ENCODE data around the gene TBCD. TPM values are rescaled to one million over a fixed set of nuclear protein-coding genes. Genes with fewer than 3 reads are reported as not detected.

The TBCD gene
- total and polyA plus RNA-seq, 8 donors: 28.7 to 161 (median 40.0) TPM

DNA sequence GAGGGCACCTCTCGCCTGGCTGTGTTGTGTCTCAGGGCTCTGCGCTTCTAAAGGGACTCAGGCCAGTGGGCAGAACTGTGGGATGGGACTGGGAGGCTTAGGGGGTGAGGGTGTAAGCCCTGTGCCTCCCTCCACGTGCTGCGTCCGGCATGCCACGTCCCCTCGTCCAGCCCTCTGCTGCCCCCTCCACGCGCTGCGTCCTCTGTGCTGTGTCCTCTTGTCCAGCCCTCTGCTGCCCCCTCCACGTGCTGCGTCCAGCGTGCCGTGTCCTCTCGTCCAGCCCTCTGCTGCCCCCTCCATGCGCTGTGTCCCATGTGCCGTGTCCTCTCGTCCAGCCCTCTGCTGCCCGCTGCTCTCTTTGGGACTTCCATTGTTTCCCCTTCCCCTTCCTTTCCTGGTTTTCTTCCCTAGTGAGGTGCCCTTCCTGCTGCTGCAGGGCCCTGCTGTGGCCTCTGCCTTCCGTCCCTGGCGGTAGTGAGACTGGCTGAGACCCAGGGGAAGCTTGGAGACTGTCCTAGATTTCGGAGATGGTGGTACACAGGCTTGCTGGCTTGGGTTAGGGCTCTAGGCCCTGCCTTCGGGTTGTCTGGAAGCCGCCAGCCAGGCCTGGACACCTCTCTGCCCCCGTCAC, 94.3 kb downstream of the TBCD start:
- TF ChIP-seq, protein P1, sequence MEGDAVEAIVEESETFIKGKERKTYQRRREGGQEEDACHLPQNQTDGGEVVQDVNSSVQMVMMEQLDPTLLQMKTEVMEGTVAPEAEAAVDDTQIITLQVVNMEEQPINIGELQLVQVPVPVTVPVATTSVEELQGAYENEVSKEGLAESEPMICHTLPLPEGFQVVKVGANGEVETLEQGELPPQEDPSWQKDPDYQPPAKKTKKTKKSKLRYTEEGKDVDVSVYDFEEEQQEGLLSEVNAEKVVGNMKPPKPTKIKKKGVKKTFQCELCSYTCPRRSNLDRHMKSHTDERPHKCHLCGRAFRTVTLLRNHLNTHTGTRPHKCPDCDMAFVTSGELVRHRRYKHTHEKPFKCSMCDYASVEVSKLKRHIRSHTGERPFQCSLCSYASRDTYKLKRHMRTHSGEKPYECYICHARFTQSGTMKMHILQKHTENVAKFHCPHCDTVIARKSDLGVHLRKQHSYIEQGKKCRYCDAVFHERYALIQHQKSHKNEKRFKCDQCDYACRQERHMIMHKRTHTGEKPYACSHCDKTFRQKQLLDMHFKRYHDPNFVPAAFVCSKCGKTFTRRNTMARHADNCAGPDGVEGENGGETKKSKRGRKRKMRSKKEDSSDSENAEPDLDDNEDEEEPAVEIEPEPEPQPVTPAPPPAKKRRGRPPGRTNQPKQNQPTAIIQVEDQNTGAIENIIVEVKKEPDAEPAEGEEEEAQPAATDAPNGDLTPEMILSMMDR (IDR thresholded peaks at IDR 0.05): no peak
- no peaks in the 10 kb centered on the region for H3K36me3 ChIP-seq
- no peaks in the 10 kb centered on the region for H3K27me3 ChIP-seq
- no peak overlapping the region for H3K4me3 ChIP-seq
- peak in 1 of 6 donors; percentile 35 for DNase-seq
- peak in 2 of 4 donors; percentile 18 to 28 for ATAC-seq
- intact Hi-C loops (cut with DNase I): no loop called here
- no peaks in the 10 kb centered on the region for H3K9me3 ChIP-seq
- H3K27ac ChIP-seq: no peak overlapping the region
- WGBS, 2 donors: 86 to 88% methylated on average over 25 of the region's 25 CpGs
- H3K4me1 ChIP-seq: no peaks in the 10 kb centered on the region
- FAIRE-seq: no peak

DNA sequence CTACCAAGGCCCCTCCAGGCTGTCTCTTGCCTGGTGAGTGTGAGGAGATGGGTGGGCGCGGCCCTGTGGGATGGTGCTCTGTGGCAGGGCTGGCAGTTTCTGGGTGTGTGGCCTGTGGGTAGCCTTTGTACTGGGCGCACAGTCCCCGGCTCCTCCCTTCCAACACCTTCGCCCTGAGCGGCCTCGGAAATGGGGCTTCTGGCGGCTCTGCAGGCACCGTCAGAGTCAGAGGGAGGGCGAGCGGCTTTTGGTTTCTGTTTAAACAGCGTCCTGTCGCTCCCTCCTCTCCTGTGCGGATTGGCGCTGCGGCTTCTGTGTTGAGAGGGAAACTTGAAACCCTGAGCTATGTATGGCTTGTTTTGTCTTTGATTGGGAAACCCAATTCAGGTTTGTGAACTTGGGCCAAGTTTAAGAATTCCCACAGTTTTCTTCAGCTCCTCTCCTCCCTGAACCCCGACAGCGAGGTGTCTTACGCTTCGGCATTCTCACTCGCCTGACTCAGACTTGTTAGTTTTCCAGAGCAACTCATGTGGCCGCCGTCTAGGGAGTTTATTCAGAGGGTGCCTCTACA, 96.2 kb downstream of the TBCD start:
- no peaks in the 10 kb centered on the region for H3K36me3 ChIP-seq
- H3K27me3 ChIP-seq: no peaks in the 10 kb centered on the region
- DNase-seq: peak in 1 of 6 donors; percentile 63
- H3K9me3 ChIP-seq: no peaks in the 10 kb centered on the region
- no peak overlapping the region for H3K4me3 ChIP-seq
- TF ChIP-seq, protein P1 (IDR thresholded peaks at IDR 0.05): no peak
- H3K27ac ChIP-seq: peak overlapping the region in 2 of 4 donors; percentile 28 to 36
- no peaks in the 10 kb centered on the region for H3K4me1 ChIP-seq
- intact Hi-C loops (cut with DNase I): no loop called here
- no peak for FAIRE-seq
- 81 to 85% methylated on average over 23 of the region's 23 CpGs for WGBS, 2 donors
- ATAC-seq: peak in 3 of 4 donors; percentile 66 to 75 (median 75)

DNA sequence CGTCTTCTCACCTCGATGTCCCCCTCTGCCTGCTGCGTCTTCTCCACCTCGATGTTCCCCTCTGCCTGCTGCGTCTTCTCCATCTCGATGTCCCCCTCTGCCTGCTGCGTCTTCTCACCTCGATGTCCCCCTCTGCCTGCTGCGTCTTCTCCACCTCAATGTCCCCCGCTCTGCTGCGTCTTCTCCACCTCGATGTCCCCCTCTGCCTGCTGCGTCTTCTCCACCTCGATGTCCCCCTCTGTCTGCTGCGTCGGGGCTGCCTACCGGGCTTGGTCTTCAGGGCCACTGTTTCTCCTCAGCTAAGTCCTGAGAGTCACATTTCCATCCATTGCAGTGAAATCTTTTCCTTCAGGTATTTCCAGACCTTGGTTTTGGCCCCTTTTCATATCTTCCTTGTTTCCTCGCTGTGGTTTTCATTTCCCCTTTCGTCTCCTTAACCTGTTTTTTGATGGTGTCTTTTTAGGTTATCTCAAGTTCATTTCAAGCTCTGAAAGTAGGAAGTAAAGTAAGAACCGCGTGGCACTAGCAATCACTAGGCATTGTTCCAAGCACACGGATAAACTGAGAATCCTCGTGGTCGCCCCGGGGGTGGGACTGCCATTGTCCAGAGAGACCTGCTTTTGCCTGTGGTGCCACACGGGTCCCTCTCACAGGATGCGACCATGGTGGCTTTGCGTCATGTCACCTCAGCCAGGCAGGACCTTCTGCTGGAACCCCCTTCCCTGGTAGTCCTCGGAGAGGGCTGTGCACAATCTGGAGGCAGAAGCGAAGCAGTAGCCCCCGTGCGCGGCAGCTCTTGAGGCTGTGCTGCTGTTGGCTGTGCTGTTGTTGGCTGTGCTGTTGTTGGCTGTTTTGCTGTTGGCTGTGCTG, 97.4 kb downstream of the TBCD start:
- intact Hi-C loops (cut with DNase I): no loop called here
- TF ChIP-seq, protein P1 (IDR thresholded peaks at IDR 0.05): no peak
- FAIRE-seq: no peak
- Histone ChIP-seq H3K27ac (no peak overlapping the region), H3K4me3 (no peak overlapping the region), H3K36me3 (no peaks in the 10 kb centered on the region), H3K9me3 (no peaks in the 10 kb centered on the region), H3K4me1 (no peaks in the 10 kb centered on the region), H3K27me3 (no peaks in the 10 kb centered on the region)
- WGBS, 2 donors: 90 to 91% methylated on average over 33 of the region's 33 CpGs
- no peak for ATAC-seq
- DNase-seq: peak in 1 of 6 donors; percentile 28

DNA sequence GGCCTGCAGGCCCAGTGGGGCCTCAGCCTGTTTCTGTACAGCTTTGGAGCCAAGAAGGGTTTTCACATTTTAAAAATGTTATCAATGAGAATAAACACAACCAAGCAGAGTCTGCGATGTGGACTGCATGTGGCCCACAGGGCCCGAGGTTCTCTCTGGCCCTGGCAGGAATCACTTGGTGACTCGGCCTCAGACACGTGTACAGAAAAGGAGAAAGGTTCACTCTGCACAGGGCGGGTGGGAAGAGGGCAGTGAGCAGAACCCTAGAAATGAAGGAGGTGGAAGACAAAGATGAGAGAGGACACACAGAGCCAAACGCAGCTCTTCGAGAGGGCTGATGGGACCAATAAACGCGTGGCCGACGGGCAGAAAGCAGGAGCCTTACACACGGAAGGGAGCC, 99.5 kb downstream of the TBCD start:
- no peaks in the 10 kb centered on the region for H3K36me3 ChIP-seq
- TF ChIP-seq, protein P1 (IDR thresholded peaks at IDR 0.05): no peak
- H3K4me1 ChIP-seq: no peaks in the 10 kb centered on the region
- ATAC-seq: no peak
- H3K27ac ChIP-seq: no peak overlapping the region
- 88 to 89% methylated on average over 11 to 12 of the region's 12 CpGs for WGBS, 2 donors
- no peak overlapping the region for H3K4me3 ChIP-seq
- no peaks in the 10 kb centered on the region for H3K9me3 ChIP-seq
- no peak for FAIRE-seq
- DNase-seq: peak in 1 of 6 donors; percentile 19
- H3K27me3 ChIP-seq: no peaks in the 10 kb centered on the region
- intact Hi-C loops (cut with DNase I): no loop called here
